Esophagus (tissue), 2 donors: ENCODE results near the gene UPK3A. TPM values are rescaled to one million over a fixed set of nuclear protein-coding genes. Genes with fewer than 3 reads are reported as not detected.
A peak's percentile ranks its signal among the peaks of the same experiment; 100 is the strongest.

Experiments
- H3K27ac ChIP-seq, 2 donors: one replicate each; pipeline ENCODE4 v1.5.1; 2013; ENCODE audit warnings: low read depth in 2 of 2, mild to moderate bottlenecking in 2 of 2, inconsistent platforms in 1 of 2, low read length in 1 of 2, moderate library complexity in 1 of 2
- H3K27me3 ChIP-seq, 2 donors: one replicate each; pipeline ENCODE4 v1.6.1; 2013; ENCODE audit warnings: low read length in 2 of 2, control low read depth in 1 of 2, mild to moderate bottlenecking in 1 of 2; ENCODE audit not compliant: insufficient read depth in 2 of 2, control insufficient read depth in 1 of 2
- H3K36me3 ChIP-seq, 2 donors: one replicate each; pipeline ENCODE4 v1.6.1; 2013; ENCODE audit warnings: low read length in 1 of 2; ENCODE audit not compliant: control insufficient read depth in 2 of 2, insufficient read depth in 2 of 2
- H3K4me1 ChIP-seq, 2 donors: one replicate each; pipeline ENCODE4 v1.6.1; 2013; ENCODE audit warnings: low read length in 1 of 2; ENCODE audit not compliant: control insufficient read depth in 2 of 2, insufficient read depth in 2 of 2
- H3K4me3 ChIP-seq, 2 donors: one replicate each; pipeline ENCODE4 v1.5.1; 2013; ENCODE audit warnings: low read length in 2 of 2, mild to moderate bottlenecking in 2 of 2, low read depth in 1 of 2, moderate library complexity in 1 of 2
- H3K9me3 ChIP-seq, 2 donors: one replicate each; pipeline ENCODE4 v1.6.1; 2013; ENCODE audit warnings: mild to moderate bottlenecking in 2 of 2, low read depth in 1 of 2, low read length in 1 of 2, moderate library complexity in 1 of 2; ENCODE audit not compliant: control insufficient read depth in 2 of 2, insufficient read depth in 1 of 2
- WGBS, 2 donors: extraction: QIAGEN DNeasy Blood & Tissue Kit; methylation state at CpG; one replicate each; pipeline ENCODE4 v1.1.7; 2013; 5-methylcytosine and 5-hydroxymethylcytosine counted together
- polyA plus RNA-seq, 2 donors: library from polyadenylated mRNA; stranded (reverse); fragments of 200-250 nt; gene quantifications; one replicate each; pipeline ENCODE4 v1.2.3, GENCODE V29; 2013
- donor health status: healthy with polysubstance abuse.
- donor health status: Bipolar disorder and iron deficiency.

The UPK3A gene
- polyA plus RNA-seq, 2 donors: not detected

DNA sequence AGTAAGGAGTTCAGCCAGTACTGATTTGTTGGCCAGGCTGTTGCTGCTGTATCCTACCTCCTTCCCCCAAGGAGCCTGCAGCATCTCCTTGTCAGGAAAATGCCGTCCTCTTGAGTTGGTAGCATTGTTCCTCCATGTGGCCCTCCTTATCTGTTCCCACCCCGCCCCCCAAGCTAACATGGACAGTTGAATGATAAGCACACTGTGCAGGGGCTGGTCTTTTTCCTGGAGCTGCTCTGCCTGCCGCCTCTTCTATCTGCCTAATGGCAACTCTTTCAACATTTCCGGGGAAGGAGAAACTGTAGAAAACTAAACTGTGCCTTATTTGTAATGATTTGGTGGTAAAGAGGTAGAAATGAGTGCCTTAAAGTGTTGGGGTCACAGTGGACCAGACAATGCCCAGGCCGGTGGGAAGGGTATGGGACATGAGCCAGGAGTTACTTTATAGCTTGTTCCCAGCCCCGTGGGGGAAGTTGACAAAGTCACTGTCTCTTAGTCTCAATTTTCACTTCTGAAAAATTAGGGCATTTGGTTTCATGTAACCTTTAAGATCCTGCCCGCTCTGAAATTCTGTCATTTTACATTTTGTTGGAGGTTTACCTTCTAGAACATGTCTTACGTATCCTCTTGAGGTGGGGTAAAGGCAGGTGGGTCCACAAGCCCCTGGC, 29.4 kb downstream of the UPK3A start:
- Histone ChIP-seq H3K27me3 (no peaks in the 10 kb centered on the region), H3K4me1 (peaks cover 7 to 15% of the 10 kb centered on the region in 2 donors), H3K27ac (no peak overlapping the region), H3K9me3 (no peaks in the 10 kb centered on the region), H3K36me3 (no peaks in the 10 kb centered on the region), H3K4me3 (no peak overlapping the region)
- 64 to 75% methylated on average over 8 of the region's 8 CpGs for WGBS, 2 donors

DNA sequence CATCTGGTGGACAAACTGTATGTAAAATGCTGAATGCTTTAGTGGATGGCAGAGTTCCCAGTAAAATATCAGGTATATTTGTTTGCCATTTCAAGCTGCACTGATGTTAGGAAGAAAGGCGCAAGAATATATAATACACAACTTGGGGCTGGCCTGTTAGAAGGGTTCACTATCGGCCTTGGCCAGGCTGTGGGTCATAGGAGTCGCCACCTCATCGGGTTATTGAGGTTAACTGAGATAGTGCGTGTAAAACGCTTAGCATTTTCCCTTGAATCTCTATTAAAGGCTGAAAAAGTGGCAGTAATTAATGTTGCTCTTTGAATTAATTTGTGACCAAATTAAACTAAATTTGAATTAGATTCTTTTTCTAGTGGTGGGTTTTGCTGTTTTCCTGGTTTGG, 30.0 kb downstream of the UPK3A start:
- Histone ChIP-seq H3K27ac (no peak overlapping the region), H3K36me3 (no peaks in the 10 kb centered on the region), H3K4me1 (peaks cover 7 to 14% of the 10 kb centered on the region in 2 donors), H3K4me3 (no peak overlapping the region), H3K9me3 (no peaks in the 10 kb centered on the region), H3K27me3 (no peaks in the 10 kb centered on the region)
- 81 to 95% methylated on average over 6 of the region's 6 CpGs for WGBS, 2 donors

DNA sequence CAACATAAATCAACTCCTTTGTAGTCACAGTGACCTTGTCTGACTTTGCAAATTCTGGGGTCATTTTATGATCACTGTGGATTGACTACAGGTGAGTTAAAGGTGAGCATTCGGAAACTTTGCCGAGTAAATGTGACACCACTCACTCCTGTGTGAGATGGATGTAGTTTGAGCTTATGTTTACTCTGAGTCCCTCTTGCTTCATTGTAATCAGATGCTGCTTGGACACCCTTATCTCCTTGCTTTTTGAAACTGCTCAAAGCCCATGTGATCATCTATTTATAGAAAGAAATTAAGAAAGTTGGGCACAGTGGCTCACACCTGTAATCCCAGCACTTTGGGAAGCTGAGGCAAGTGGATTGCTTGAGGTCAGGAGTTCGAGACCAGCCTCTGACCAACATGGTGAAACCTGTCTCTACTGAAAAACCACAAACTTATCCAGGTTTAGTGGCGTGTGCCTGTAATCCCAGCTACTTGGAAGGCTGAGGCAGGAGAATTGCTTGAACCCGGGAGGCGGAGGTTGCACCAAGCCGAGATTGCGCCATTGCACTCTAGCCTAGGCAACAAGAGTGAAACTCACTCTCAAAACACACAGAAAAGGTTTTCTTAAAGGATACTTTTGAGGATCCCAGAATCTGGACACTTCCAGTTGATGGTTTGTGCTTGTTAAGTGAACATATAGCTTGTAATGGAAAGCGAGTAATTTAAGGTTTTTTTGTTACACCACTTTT, 32.2 kb downstream of the UPK3A start:
- H3K27ac ChIP-seq: peak overlapping the region; percentile 72 to 96
- 85 to 88% methylated on average over 9 of the region's 9 CpGs for WGBS, 2 donors
- peaks cover 0 to 2% of the 10 kb centered on the region in 2 donors for H3K36me3 ChIP-seq
- no peaks in the 10 kb centered on the region for H3K9me3 ChIP-seq
- H3K4me1 ChIP-seq: peaks cover 3 to 8% of the 10 kb centered on the region in 2 donors
- no peak overlapping the region for H3K4me3 ChIP-seq
- H3K27me3 ChIP-seq: no peaks in the 10 kb centered on the region

DNA sequence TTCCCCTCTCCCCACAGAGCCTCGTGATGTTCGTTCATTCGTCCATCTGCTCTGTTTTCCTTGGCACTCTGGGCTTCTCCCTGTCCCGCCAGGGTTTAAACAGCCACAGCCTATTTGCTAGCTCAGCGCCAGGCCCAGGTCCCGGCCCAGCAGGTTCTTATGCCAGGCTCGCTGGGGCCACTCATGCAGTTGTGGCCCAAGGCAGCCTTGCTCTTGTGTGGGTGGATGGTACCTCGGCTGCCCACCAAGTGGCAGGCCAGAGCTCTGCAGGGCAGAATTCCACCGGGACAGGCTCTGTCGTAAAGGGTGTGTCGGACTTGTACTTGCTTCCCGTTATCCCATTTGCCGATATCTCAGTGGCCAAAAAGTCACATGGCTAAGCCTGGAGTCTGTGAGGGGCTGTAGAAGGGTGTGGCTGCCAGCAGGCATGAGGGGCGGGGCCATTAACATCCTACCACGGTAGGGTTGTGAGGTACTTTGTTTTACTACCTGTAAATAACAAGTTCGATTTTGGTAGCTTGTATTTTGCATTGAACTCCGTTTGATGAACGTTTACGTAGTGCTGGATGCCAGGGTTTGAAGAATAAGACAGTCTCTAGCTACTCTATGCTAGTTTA, 32.9 kb downstream of the UPK3A start:
- Histone ChIP-seq H3K9me3 (no peaks in the 10 kb centered on the region), H3K36me3 (peaks cover 0 to 2% of the 10 kb centered on the region in 2 donors), H3K4me1 (peaks cover 3 to 8% of the 10 kb centered on the region in 2 donors), H3K27me3 (no peaks in the 10 kb centered on the region), H3K4me3 (no peak overlapping the region), H3K27ac (peak overlapping the region; percentile 72 to 96)
- WGBS, 2 donors: 19 to 34% methylated on average over 19 of the region's 19 CpGs

DNA sequence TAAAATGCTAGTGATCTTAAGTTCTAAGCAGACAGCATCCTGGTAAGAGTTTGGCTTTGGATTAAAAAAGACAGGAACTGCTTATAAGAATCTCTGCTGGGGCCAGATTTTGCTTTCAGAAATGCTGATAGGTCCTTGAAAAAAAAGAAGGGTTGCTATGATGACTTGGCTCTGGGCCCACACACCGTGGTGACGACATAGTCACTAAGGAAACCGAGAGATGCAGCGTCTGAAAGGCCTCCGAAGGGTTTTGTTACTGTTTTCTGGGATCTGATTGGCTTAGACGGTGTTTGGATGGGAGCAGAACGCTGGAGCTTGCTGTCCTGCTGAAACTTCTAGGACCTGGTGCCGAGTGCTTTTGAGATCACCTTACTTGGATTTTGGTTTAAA, 33.4 kb downstream of the UPK3A start:
- H3K36me3 ChIP-seq: peaks cover 2 to 4% of the 10 kb centered on the region in 2 donors
- no peaks in the 10 kb centered on the region for H3K9me3 ChIP-seq
- WGBS, 2 donors: 9 to 17% methylated on average over 8 of the region's 8 CpGs
- H3K4me3 ChIP-seq: no peak overlapping the region
- no peaks in the 10 kb centered on the region for H3K27me3 ChIP-seq
- H3K27ac ChIP-seq: peak overlapping the region; percentile 72 to 89
- H3K4me1 ChIP-seq: peaks cover 3 to 8% of the 10 kb centered on the region in 2 donors

DNA sequence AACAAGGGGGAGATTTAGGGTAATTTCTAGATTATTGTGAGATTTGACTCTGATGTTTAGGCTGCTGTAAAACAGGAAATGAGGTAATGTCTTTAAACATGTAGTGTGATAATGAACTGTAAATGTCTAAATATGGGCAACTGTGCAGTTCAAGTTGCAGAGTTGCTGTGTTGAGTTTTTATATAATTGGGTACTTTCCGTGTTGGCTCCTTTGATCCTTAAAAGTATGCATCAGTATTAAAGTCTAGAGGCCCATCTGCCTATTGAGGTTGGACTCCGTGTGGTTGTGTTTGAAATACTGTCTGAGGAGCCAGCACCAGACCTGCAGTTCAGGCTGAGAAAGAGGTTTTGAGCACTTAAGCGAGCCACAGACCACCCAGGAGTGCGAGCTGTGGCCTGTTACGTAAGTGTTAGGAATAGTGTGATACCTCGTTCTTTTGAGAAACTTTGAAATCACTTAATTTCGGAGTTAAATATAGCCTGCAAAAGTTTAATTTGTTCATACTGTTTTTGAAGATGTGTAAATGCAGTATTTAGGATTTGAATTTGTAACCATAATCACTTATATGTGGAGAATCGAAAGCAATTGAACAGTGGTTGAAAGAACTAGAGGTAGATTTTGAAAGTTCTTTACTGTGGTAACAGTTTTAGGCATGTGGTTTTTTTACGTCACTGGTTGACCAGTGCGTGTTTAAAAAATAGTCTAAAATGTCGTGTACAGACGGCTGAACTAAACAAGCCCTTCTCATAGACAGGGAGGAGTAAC, 34.0 kb downstream of the UPK3A start:
- H3K4me1 ChIP-seq: peaks cover 3 to 8% of the 10 kb centered on the region in 2 donors
- no peak overlapping the region for H3K4me3 ChIP-seq
- 55 to 56% methylated on average over 12 of the region's 12 CpGs for WGBS, 2 donors
- H3K27me3 ChIP-seq: no peaks in the 10 kb centered on the region
- H3K9me3 ChIP-seq: no peaks in the 10 kb centered on the region
- peaks cover 6 to 9% of the 10 kb centered on the region in 2 donors for H3K36me3 ChIP-seq
- H3K27ac ChIP-seq: peak overlapping the region; percentile 86 to 89

DNA sequence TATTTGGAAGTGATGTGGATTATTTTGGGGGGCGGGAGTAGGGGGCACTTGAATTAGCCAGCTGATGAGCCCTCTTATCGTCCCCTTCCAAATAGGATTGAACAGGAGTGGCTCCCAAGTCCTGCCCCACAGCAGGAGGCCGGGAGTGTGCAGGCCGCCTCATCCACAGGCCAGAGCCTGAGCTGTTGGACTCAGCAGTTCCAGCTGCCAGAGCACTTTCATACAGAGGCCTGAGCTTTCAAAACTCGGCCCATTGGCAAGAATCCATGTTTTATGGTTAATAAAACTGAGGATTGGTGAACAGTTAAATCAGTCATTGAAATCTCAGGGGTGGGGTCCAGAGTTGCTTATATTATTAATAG, 34.6 kb downstream of the UPK3A start:
- no peaks in the 10 kb centered on the region for H3K9me3 ChIP-seq
- H3K36me3 ChIP-seq: peaks cover 6 to 11% of the 10 kb centered on the region in 2 donors
- H3K27ac ChIP-seq: peak overlapping the region; percentile 81 to 86
- peaks cover 3 to 8% of the 10 kb centered on the region in 2 donors for H3K4me1 ChIP-seq
- H3K27me3 ChIP-seq: no peaks in the 10 kb centered on the region
- WGBS, 2 donors: 39 to 41% methylated on average over 5 of the region's 5 CpGs
- H3K4me3 ChIP-seq: no peak overlapping the region

DNA sequence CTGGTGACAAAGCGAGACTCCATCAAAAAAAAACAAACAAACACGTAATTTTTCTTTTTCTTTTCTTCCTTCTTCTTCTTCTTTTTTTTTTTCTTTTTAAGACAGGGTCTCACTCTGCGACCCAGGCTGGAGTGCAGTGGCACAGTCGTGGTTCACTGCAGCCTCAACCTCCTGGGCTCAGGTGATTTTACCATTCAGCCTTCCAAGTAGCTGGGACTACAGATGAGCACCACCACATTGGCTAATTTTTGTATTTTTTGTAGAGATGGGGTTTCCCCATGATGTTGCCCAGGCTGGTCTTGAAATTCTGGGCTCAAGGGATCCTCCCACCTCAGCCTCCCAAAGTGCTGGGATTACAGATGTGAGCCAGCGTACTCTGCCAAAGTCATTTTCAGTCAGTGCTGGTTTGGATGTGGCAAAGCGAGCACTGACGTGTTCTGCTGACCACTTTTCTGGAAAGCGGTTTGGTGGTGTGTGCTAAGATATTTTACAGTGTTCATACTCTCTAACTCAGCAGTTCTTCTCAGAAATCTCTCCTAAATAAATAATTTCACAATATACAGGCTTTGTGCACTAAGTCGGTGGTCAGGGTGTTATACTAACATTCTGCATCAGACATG, 35.7 kb downstream of the UPK3A start:
- Histone ChIP-seq H3K27ac (peak overlapping the region in 1 of 2 donors; percentile 77), H3K4me1 (peaks cover 3 to 8% of the 10 kb centered on the region in 2 donors)
- WGBS, 2 donors: 63 to 69% methylated on average over 9 of the region's 9 CpGs

DNA sequence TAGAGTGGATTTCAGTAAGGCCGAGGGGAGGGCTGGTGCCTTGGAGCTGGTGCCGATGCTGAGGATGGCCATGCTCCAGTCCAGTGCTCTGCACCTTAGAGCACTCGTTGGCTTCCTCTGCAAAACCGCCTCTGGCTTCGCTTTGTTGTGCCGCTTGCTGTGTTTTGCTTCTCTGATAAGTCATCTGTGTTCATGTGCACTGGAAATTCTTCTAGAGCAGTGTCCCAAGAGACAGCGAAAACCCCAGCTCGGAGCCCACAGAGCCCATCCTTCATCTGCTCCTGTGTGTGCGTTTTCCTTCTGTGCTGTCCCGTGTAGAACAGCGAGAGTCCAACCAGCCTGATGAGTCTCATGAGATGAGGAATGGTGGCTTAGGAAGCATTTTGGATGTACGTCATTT, 37.1 kb downstream of the UPK3A start:
- Histone ChIP-seq H3K27ac (no peak overlapping the region), H3K4me3 (no peak overlapping the region), H3K4me1 (peaks cover 3 to 6% of the 10 kb centered on the region in 2 donors), H3K27me3 (no peaks in the 10 kb centered on the region), H3K9me3 (no peaks in the 10 kb centered on the region), H3K36me3 (peaks cover 6 to 15% of the 10 kb centered on the region in 2 donors)
- 82 to 85% methylated on average over 12 of the region's 12 CpGs for WGBS, 2 donors

More for the DNA sequence above, 35.7 kb downstream of the UPK3A start:
- no peak overlapping the region for H3K4me3 ChIP-seq
- no peaks in the 10 kb centered on the region for H3K9me3 ChIP-seq
- no peaks in the 10 kb centered on the region for H3K27me3 ChIP-seq
- H3K36me3 ChIP-seq: peaks cover 6 to 11% of the 10 kb centered on the region in 2 donors
